Osteocyte (in vitro differentiated cells): ENCODE data around the gene TRIO. TPM values are rescaled to one million over a fixed set of nuclear protein-coding genes. Genes with fewer than 3 reads are reported as not detected.
A peak's percentile ranks its signal among the peaks of the same experiment; 100 is the strongest.

ENCODE experiments used
- DNase-seq: peaks from one replicate; pipeline ENCODE4 v3.0.0; 2021; ENCODE audit warnings: mixed read lengths; ENCODE audit not compliant: unreplicated experiment; ENCODE audit errors: extremely low spot score
- H3K27ac Mint-ChIP-seq: one replicate; pipeline ENCODE4 v1.8.0; 2021; ENCODE audit warnings: mild to moderate bottlenecking, mixed read lengths; ENCODE audit not compliant: unreplicated experiment
- H3K27me3 Mint-ChIP-seq: one replicate; pipeline ENCODE4 v1.8.0; 2021; ENCODE audit warnings: mixed read lengths; ENCODE audit not compliant: unreplicated experiment
- H3K36me3 Mint-ChIP-seq: one replicate; pipeline ENCODE4 v1.8.0; 2021; ENCODE audit warnings: mixed read lengths; ENCODE audit not compliant: unreplicated experiment
- H3K4me1 Mint-ChIP-seq: one replicate; pipeline ENCODE4 v1.8.0; 2021; ENCODE audit warnings: mixed read lengths; ENCODE audit not compliant: unreplicated experiment
- H3K4me3 Mint-ChIP-seq: one replicate; pipeline ENCODE4 v1.8.0; 2021; ENCODE audit warnings: mild to moderate bottlenecking, moderate library complexity, mixed read lengths; ENCODE audit not compliant: unreplicated experiment
- H3K9me3 Mint-ChIP-seq: one replicate; pipeline ENCODE4 v1.8.0; 2021; ENCODE audit warnings: mixed read lengths; ENCODE audit not compliant: unreplicated experiment
- CTCF ChIP-seq: fragments of 200-600 bp; sonication (generic); IDR thresholded peaks from 2 replicates; pipeline ENCODE4 v1.5.0; 2021; ENCODE audit warnings: antibody characterized with exemption, mild to moderate bottlenecking, moderate library complexity
- total RNA-seq: library from RNA; stranded (reverse); gene quantifications from 2 replicates; pipeline ENCODE4 v1.2.1, GENCODE V29; 2021

The TRIO gene
- total RNA-seq, 1 donor from 2014 or later: 336 TPM

DNA sequence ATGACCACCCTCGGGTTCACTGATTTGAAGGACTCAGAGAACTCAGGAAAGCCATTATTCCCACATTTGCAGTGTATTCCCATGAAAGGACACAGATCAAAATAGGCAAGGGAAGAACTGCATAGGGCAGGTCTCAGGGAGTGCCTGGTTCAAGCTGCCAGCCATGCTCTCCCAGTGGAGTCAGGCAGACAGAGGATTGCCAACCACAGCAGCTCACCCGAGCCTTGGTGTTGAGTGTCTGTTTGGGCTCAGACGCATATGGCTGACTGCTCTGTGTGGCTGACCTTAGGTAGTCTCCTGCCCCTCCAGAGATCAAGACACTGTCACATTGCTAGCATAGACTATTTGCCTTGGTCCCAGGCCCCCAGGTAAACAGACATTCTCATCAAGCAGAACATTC lies 322.6 kb downstream of the TRIO start:
- H3K27ac Mint-ChIP-seq: peak overlapping the region; percentile 18
- DNase-seq: no peak
- H3K36me3 Mint-ChIP-seq: peaks cover 83% of the 10 kb centered on the region
- no peaks in the 10 kb centered on the region for H3K9me3 Mint-ChIP-seq
- no peak overlapping the region for H3K4me3 Mint-ChIP-seq
- no peaks in the 10 kb centered on the region for H3K27me3 Mint-ChIP-seq
- no peak for TF ChIP-seq CTCF
- peaks cover 8% of the 10 kb centered on the region for H3K4me1 Mint-ChIP-seq

GRCh38 chr5:14467251-14467650 lies 324.1 kb downstream of the TRIO start:
- H3K4me3 Mint-ChIP-seq: no peak overlapping the region
- no peaks in the 10 kb centered on the region for H3K9me3 Mint-ChIP-seq
- TF ChIP-seq CTCF: no peak
- no peaks in the 10 kb centered on the region for H3K27me3 Mint-ChIP-seq
- peaks cover 86% of the 10 kb centered on the region for H3K36me3 Mint-ChIP-seq
- no peak overlapping the region for H3K27ac Mint-ChIP-seq
- peaks cover 11% of the 10 kb centered on the region for H3K4me1 Mint-ChIP-seq
- DNase-seq: no peak

DNA sequence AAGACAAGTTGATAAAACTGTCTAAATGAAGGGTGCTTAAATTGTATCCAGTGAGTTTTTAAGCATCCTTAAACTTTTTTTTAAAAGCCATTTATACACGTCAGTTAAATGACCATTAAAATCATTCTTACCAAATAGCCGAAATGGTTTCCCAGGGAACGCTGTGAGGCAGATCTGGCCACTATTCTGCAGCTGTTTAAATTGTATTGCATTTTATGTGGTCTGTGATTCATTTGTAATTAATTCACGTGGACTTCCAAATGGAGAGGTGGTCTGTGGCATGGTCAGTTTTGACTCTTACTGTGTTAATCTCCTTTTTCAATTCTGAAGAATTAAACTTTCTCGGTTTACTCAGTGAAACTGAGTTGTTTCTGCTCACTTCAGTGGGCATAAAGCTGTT lies 324.7 kb downstream of the TRIO start:
- peaks cover 11% of the 10 kb centered on the region for H3K4me1 Mint-ChIP-seq
- no peaks in the 10 kb centered on the region for H3K9me3 Mint-ChIP-seq
- no peaks in the 10 kb centered on the region for H3K27me3 Mint-ChIP-seq
- H3K4me3 Mint-ChIP-seq: no peak overlapping the region
- no peak for DNase-seq
- no peak for TF ChIP-seq CTCF
- H3K27ac Mint-ChIP-seq: peak overlapping the region; percentile 8
- peaks cover 81% of the 10 kb centered on the region for H3K36me3 Mint-ChIP-seq

- Mint-ChIP-seq H3K4me1 (peaks cover 7% of the 10 kb centered on the region), H3K36me3 (peaks cover 75% of the 10 kb centered on the region), H3K27ac (peak overlapping the region; percentile 60), H3K9me3 (no peaks in the 10 kb centered on the region), H3K27me3 (no peaks in the 10 kb centered on the region), H3K4me3 (no peak overlapping the region)
- TF ChIP-seq CTCF: no peak
- DNase-seq: no peak
These were observed 326.6 kb downstream of the TRIO start for GRCh38 chr5:14469551-14470377.

- Mint-ChIP-seq H3K36me3 (peaks cover 65% of the 10 kb centered on the region), H3K4me1 (peaks cover 7% of the 10 kb centered on the region), H3K27ac (peak overlapping the region; percentile 69), H3K4me3 (no peak overlapping the region), H3K27me3 (no peaks in the 10 kb centered on the region), H3K9me3 (no peaks in the 10 kb centered on the region)
- no peak for DNase-seq
- no peak for TF ChIP-seq CTCF
These were observed 328.4 kb downstream of the TRIO start for GRCh38 chr5:14471507-14471906.
